Breast epithelium (tissue), 3 donors: ENCODE data around the gene SPRR5.

Source experiments
- POLR2A ChIP-seq: fragments of 450-650 bp; IDR thresholded peaks from one replicate; pipeline ENCODE4 v1.6.1; 2016; ENCODE audit warnings: antibody characterized with exemption, mild to moderate bottlenecking, moderate library complexity
- POLR2AphosphoS5 ChIP-seq, 3 donors: sonication (generic); formaldehyde crosslinking; IDR thresholded peaks; one replicate each; pipeline ENCODE4 v1.6.1; 2017; ENCODE audit warnings: antibody characterized with exemption in 3 of 3
- TF ChIP-seq, protein P1 (sequence below), 3 donors: fragments of 450-650 bp; IDR thresholded peaks; one replicate each; pipeline ENCODE4 v1.5.1; 2016 to 2017; ENCODE audit warnings: antibody characterized with exemption in 3 of 3, mild to moderate bottlenecking in 3 of 3, moderate library complexity in 3 of 3

DNA sequence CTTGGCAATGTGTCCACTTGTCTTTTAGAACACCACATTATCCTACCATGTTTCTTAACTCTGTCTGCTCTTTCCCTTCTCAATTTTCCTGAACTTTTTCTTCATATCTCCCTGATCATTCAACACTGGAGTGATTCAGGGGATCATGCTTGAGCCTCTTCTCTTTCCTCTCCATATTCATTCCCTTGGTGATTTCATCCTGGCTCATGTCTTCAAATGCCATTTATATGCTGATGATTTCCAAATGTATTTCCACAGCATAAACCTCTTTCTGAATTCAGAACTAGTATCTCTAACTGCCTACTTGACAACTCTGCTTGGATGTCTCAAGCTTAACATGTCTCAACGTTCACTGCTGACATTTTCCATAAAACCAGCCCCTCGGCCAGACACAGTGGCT, 47.1 kb upstream of the SPRR5 start:
- TF ChIP-seq, protein P1, sequence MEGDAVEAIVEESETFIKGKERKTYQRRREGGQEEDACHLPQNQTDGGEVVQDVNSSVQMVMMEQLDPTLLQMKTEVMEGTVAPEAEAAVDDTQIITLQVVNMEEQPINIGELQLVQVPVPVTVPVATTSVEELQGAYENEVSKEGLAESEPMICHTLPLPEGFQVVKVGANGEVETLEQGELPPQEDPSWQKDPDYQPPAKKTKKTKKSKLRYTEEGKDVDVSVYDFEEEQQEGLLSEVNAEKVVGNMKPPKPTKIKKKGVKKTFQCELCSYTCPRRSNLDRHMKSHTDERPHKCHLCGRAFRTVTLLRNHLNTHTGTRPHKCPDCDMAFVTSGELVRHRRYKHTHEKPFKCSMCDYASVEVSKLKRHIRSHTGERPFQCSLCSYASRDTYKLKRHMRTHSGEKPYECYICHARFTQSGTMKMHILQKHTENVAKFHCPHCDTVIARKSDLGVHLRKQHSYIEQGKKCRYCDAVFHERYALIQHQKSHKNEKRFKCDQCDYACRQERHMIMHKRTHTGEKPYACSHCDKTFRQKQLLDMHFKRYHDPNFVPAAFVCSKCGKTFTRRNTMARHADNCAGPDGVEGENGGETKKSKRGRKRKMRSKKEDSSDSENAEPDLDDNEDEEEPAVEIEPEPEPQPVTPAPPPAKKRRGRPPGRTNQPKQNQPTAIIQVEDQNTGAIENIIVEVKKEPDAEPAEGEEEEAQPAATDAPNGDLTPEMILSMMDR (IDR thresholded peaks at IDR 0.05): no peak
- no peak for TF ChIP-seq POLR2A
- no peak for TF ChIP-seq POLR2AphosphoS5 (IDR thresholded peaks at IDR 0.05)
